Prostate gland (tissue), 2 donors: ENCODE measurements around the gene RASL11A. TPM values are rescaled to one million over a fixed set of nuclear protein-coding genes. Genes with fewer than 3 reads are reported as not detected.

Experiments used
- DNase-seq: peaks from one replicate; pipeline ENCODE4 v3.0.0-alpha.2; 2019; ENCODE audit warnings: low spot score
- H3K27ac ChIP-seq, 2 donors: fragments of 200-600 bp; sonication (generic); 2 replicates each; pipeline ENCODE4 v1.5.1; 2017 to 2019
- H3K27me3 ChIP-seq: fragments of 200-600 bp; sonication (generic); replicated peaks from 2 replicates; pipeline ENCODE4 v1.5.1; 2019; ENCODE audit not compliant: insufficient read depth
- H3K36me3 ChIP-seq, 2 donors: fragments of 200-600 bp; sonication (generic); 1 replicate in 1 of 2; 2 replicates in 1 of 2; pipeline versions ENCODE4 v1.5.1 to v1.8.1; 2017 to 2019
- H3K4me1 ChIP-seq: fragments of 200-600 bp; sonication (generic); replicated peaks from 2 replicates; pipeline ENCODE4 v1.5.1; 2019
- H3K4me3 ChIP-seq, 2 donors: fragments of 200-600 bp; sonication (generic); 2 replicates each; pipeline ENCODE4 v1.5.1; 2017 to 2019
- H3K9me3 ChIP-seq: fragments of 200-600 bp; sonication (generic); 2 replicates; pipeline ENCODE4 v1.5.1; 2017
- CTCF ChIP-seq, 4 experiments: fragments of 200-600 bp in 2 of 4; fragments of 450-650 bp in 2 of 4; sonication (generic) in 2 of 4; IDR thresholded peaks; 1 replicate in 3 of 4; 2 replicates in 1 of 4; pipeline ENCODE4 v1.5.1; 2016 to 2019; ENCODE audit warnings: antibody characterized with exemption in 4 of 4, mild to moderate bottlenecking in 2 of 4, moderate library complexity in 2 of 4
- POLR2A ChIP-seq: fragments of 450-650 bp; IDR thresholded peaks from one replicate; pipeline ENCODE4 v1.6.1; 2016; ENCODE audit warnings: antibody characterized with exemption, mild to moderate bottlenecking
- POLR2AphosphoS5 ChIP-seq: sonication (generic); formaldehyde crosslinking; IDR thresholded peaks from one replicate; pipeline ENCODE4 v1.6.1; 2017; ENCODE audit warnings: antibody characterized with exemption
- WGBS: methylation state at CpG from one replicate; pipeline ENCODE4 v1.1.5; 2018; 5-methylcytosine and 5-hydroxymethylcytosine counted together
- intact Hi-C: fragments of 100-400 bp; cut with DNase I; formaldehyde crosslinking; loops from one replicate; pipeline ENCODE4 v1.14.2; 2022
- total RNA-seq, 2 donors: library from RNA; depleted of rRNA; stranded (reverse); fragments of >200 nt; gene quantifications; one replicate each; pipeline ENCODE4 v1.1.0, GENCODE V29; 2016

Gene RASL11A
- total RNA-seq, 2 donors from 2014 or later, result 26.5 to 31.5 TPM

DNA sequence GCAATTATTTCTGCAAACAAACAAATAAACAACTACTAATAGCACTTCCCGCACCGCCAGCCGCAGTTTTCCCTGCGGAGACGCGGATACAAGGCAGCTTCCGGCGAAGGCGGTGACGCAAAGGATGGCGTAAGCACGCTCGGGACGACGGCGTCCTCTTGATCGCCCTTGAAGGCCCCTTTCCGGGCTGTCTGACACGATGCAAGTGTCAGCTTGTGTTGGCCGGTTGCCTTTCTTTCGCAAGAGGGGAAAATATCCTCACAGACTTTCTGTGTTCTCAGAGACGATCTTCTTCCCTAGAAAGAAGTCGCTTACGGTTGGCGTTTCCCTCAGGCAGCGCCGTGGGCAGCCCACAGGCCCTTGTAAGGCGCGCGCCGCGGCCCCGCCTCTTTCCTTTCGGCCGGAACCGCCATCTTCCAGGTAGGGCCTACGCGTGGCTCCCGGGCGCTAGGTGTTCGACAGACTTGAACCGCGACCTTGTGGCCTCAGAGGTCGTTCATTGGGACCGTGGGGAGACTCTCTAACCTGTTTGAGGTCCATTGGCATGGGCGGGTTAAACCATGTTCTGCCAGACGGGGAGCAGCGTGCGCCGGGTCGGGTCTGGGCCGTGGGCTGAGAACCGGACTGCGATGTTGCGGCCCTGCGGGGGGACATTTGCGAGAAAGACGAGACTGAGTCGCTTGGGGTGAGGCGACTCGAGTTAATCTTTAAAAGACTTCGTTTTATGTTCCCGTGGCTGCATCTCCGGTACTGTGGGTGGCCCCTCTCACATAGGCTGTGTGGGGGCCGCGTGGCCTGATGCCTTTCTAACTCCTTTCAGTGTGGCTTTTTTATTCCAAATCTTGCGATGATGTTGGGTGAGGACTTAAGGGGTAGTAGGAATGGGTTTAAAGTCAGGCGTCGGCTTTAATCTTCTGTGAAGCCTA lies 19.2 kb upstream of the RASL11A start, which contains the start of gene RPL21:
TSS of gene RPL21 (plus strand) at position 393 of the 926 bp plus-strand sequence. CDS start 2,219 bp downstream, outside the sequence.
- intact Hi-C loops, result loop anchor here (2.0 to 10.0 kb wide), 3 partner anchors 19 to 173 kb away; partner anchors contain the start of genes GTF3A, RASL11A and USP12
- Histone ChIP-seq H3K36me3 (no peaks in the 10 kb centered on the region), H3K4me1 (peaks cover 3% of the 10 kb centered on the region), H3K9me3 (no peaks in the 10 kb centered on the region), H3K27me3 (no peaks in the 10 kb centered on the region), H3K4me3 (peak within 1 kb of the TSS; percentile 79 to 82), H3K27ac (peak within 1 kb of the TSS; percentile 93 to 96)
- peak; percentile 93 for DNase-seq
- under 1% methylated on average over 69 of the region's 69 CpGs for WGBS
- peak; percentile 94 for TF ChIP-seq POLR2AphosphoS5
- TF ChIP-seq CTCF (IDR thresholded peaks at IDR 0.05), result peak in 1 of 4 experiments; percentile 15
- TF ChIP-seq POLR2A, result peak; percentile 57

DNA sequence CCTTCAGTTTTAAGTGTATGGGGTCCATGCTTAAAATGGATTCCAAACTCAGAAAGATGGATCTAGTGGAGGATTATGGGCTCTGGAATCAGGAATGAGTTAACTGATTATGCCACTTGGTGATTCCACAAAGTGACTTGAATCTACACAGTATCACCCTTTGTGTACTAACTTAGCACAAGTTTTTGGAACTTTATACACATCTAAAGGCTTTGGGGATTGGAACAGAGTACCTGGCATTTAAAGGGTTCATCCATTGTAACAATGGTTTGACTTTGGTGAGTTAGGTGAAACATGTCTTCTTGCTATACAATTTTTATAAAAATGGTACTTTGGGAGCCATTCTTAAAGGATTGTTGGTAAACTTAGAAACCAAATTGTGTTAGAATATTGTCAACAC lies 18.2 kb upstream of the RASL11A start:
- TF ChIP-seq POLR2AphosphoS5, result no peak
- no peak for TF ChIP-seq CTCF (IDR thresholded peaks at IDR 0.05)
- no peak for TF ChIP-seq POLR2A
- Histone ChIP-seq H3K4me1 (peaks cover 3% of the 10 kb centered on the region), H3K27ac (peak overlapping the region; percentile 93 to 96), H3K4me3 (peak overlapping the region; percentile 79 to 82), H3K36me3 (no peaks in the 10 kb centered on the region), H3K27me3 (no peaks in the 10 kb centered on the region), H3K9me3 (no peaks in the 10 kb centered on the region)
- intact Hi-C loops, result loop anchor here (5.0 to 10.0 kb wide), 2 partner anchors 80 to 172 kb away; partner anchors contain the start of genes GTF3A and USP12
- DNase-seq, result no peak

GRCh38 chr13:27257233-27257568 lies 13.4 kb upstream of the RASL11A start:
- no peak overlapping the region for H3K4me3 ChIP-seq
- TF ChIP-seq POLR2A (no peak), POLR2AphosphoS5 (no peak), CTCF (IDR thresholded peaks at IDR 0.05) (no peak)
- no peak overlapping the region for H3K27ac ChIP-seq
- DNase-seq, result no peak
- no peaks in the 10 kb centered on the region for H3K27me3 ChIP-seq
- no peaks in the 10 kb centered on the region for H3K9me3 ChIP-seq
- no peaks in the 10 kb centered on the region for H3K36me3 ChIP-seq
- WGBS, result 87% methylated on average over 3 of the region's 3 CpGs
- peaks cover 3% of the 10 kb centered on the region for H3K4me1 ChIP-seq
- intact Hi-C loops, result loop anchor here (10.0 kb wide), 1 partner anchor 168 kb away; the partner anchor contains the start of gene GTF3A

- Histone ChIP-seq H3K4me1 (peaks cover 3% of the 10 kb centered on the region), H3K9me3 (no peaks in the 10 kb centered on the region), H3K27me3 (no peaks in the 10 kb centered on the region), H3K36me3 (no peaks in the 10 kb centered on the region), H3K27ac (no peak overlapping the region), H3K4me3 (no peak overlapping the region)
- intact Hi-C loops, result loop anchor here (10.0 kb wide), 1 partner anchor 167 kb away; the partner anchor contains the start of gene GTF3A
- no peak for DNase-seq
- no peak for TF ChIP-seq POLR2A
- TF ChIP-seq CTCF (IDR thresholded peaks at IDR 0.05), result no peak
- no peak for TF ChIP-seq POLR2AphosphoS5
- WGBS, result 84% methylated on average over 11 of the region's 11 CpGs
Measured at GRCh38 chr13:27257648-27258253, 12.9 kb upstream of the RASL11A start.
